SK-N-MC (cell line): Measurements from ENCODE around the gene GMPPA.

Source experiments
- EZH2 ChIP-seq: fragments of 200-600 bp; sonication (generic); IDR thresholded peaks from one replicate; pipeline ENCODE4 v1.6.1; 2017; ENCODE audit warnings: antibody characterized with exemption
- POLR2AphosphoS5 ChIP-seq: IDR thresholded peaks from 2 replicates; pipeline ENCODE4 v1.6.1; 2012; ENCODE audit warnings: mild to moderate bottlenecking, low read depth, low read length, borderline replicate concordance

GRCh38 chr2:219474285-219475060 lies 24.2 kb upstream of the GMPPA start:
- TF ChIP-seq POLR2AphosphoS5 (no peak), EZH2 (no peak)
